Measurements from ENCODE around the gene KLHL5.
"Not testable (repeated sequence)": the region's sequence is repeated elsewhere in the genome, so short reads cannot be mapped to it uniquely, and the experiment has no call there.

KLHL5 gene

DNA sequence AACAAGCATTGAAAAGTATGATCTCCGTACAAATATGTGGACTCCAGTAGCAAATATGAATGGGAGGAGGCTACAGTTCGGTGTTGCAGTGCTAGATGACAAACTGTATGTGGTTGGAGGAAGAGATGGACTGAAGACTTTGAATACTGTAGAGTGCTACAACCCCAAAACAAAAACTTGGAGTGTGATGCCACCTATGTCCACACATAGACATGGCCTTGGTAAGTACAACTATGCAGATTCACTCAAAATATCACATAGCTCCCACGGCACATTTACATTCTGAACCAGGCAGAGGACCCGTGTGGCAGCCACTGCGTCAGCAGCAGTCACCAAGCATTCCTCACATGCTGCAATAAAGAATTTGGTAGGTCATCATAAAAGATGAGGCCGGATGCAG, 41.3 kb downstream of the KLHL5 start:
- no peak for DNase-seq (ENCODE audit: low read depth, low spot score)

GRCh38 chr4:39104255-39104654, 42.2 kb downstream of the KLHL5 start:
- no peak for DNase-seq (ENCODE audit: low read depth, low spot score)

DNA sequence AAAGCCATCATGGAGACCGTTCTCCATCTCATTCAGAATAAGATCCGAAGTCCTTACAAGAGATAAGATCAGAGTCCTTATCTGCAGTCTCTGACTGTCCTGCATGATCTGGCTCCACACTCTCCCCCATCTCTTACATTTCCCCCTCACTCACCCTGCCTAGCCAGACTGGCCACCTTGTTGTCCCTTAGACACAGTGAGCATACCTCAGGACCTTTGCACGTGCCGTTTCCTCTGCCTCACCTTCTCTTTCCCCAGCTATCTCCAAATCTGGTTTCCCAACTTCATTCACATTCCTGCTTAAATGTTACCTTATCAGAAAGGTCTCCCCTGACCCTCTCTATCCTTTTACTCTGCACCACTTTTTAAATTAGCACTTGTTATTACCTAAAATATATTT, 44.0 kb downstream of the KLHL5 start:
- no peak for DNase-seq (ENCODE audit: low read depth, low spot score)

- no peak for DNase-seq (ENCODE audit: low read depth, low spot score)
These were observed 52.4 kb downstream of the KLHL5 start for GRCh38 chr4:39114436-39114835.

DNA sequence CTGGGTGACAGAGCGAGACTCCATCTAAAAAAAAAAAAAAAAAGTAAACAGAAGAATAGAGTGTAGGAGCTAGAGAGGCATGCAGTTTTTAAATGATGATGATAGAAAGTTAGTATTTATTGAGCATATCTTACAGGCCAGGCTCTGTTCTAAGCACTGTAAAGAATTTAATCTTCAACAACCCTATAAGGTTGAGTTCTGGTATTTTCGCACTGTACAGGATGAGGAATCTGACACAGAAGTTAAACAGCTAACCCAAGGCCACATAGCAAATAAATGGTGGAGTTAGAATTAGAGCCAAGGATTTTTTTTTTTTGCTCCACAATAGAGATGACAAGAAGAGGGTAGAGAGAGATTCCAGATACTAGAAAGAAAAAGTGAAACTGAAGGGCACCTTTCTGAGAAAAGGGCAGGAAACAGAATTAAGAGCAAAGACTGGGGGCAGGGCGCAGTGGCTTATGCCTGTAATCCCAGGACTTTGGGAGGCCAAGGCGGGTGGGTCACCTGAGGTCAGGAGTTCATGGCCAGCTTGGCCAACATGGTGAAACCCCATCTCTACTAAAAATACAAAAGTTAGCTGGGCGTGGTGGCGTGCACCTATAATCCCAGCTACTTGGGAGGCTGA, 56.1 kb downstream of the KLHL5 start:
- DNase-seq (ENCODE audit: low read depth, low spot score), result no peak

GRCh38 chr4:39120418-39120817, 58.4 kb downstream of the KLHL5 start:
- no peak for DNase-seq (ENCODE audit: low read depth, low spot score)

DNA sequence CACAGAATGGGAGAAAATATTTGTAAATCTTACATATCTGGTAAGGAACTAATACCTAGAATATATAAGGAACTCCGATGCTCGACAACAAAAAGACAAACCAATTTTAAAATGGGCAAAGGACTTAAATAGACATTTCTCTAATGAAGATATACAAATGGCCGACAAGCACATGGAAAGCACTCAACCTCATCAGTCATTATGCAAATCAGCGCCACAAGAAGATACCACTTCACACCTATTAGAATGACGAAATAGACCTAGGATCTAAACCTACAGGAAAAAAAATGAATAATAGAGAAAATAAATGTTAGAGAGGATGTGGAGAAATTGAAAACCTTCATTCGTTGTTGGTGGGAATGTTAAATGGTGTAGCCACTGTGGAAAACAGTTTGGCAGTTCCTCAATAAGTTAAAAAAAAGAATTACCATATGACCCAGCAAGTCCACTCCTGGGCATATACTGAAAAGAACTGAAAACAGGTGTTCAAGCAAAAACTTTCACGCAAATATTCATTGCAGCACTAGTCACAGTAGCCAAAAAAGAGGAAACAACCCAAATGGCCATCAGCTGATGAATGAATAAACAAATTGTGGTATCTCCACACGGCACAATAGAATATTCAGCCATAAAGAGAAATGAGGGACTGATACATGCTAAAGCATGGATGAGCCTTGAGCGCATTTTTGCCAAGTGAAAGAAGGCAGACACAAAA, 63.0 kb downstream of the KLHL5 start:
- DNase-seq (ENCODE audit: low read depth, low spot score), result no peak

DNA sequence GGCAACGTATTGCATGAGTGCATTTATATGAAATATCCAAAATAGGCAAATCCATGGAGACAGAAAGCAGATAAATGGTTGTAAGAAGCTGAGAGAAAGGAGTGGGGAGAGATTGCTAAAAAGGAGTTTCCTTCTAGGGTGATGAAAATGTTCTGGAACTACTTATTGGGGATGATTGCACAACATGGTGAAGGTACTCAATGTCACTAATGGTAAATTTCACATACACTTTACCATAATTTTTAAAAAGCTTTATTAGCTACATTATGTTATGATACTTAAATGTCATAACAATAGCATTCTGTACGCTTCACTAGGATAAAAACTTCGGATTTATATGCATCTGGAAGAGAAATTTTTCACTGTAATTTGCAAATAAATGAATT, 63.6 kb downstream of the KLHL5 start:
- no peak for DNase-seq (ENCODE audit: low read depth, low spot score)

DNA sequence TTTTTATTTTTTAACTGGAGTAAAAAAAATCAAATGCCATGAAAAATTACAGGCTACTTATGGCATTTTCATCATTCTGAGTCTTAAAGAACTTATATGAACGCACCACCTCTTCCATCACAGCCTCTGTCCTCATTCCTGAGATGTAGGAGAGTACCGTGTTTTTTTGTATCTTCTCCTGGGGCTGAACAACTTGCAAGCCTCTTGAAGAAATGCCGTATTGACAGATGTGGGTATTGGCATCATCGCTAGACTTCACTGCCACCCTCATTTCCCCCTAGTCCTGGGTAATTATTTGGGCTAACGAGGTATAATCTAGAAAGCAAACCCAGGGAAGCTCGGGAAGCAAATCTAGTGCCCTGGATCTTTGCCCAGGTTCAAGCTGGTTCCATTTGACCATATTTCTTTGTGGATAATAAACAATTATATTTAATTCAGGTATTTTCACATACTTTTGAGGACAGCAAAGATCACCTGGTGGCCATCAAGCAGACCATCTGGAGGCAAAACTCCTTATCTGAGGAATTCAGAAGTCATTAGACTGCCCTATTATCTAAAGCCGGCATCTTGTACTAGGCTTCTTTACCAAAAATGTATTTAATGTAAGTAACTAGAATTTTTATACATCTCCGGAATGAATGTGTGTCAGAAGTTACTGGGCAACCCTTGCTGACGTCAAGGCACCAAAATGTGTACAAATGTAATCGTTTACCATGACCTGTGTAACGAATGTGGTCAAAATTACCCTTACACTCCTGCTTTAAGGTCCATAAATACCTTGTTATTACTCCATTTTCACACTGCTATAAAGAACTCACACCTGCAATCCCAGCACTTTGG, 64.4 kb downstream of the KLHL5 start:
- no peak for DNase-seq (ENCODE audit: low read depth, low spot score)

GRCh38 chr4:39133623-39134022, 71.6 kb downstream of the KLHL5 start:
- no peak for DNase-seq (ENCODE audit: low read depth, low spot score)

DNA sequence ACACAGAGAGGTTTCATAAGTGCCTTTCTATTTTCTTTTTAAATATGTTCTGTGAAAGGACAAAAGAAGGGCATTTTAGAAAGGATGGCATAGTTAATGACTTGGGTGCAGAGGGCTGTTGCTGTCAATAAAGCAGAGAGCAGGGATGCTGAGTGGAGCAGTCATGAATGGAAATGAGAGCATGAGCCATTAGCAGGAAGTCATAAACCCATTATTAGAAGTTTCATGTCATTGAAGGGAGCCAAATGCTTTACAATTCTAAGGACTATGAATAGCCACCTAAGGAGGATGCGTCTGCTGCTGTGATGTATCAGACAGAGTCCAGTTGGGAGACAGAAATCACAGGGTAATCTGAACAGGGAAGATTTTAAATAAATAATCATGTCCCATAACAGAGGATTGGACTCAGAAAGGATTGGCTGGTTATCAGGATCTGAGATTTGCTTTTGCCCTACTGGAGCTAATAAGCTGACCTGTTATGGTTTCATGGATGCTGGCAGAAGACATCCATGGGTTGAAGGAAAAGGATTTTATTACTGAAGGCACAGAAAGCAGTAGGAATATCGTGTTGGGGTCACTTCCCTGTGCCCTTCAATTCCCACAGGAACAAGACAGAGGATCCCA, 72.8 kb downstream of the KLHL5 start:
- DNase-seq (ENCODE audit: low read depth, low spot score), result no peak

GRCh38 chr4:39138227-39138626, 76.2 kb downstream of the KLHL5 start:
- not testable (repeated sequence) for DNase-seq (ENCODE audit: low read depth, low spot score)

DNA sequence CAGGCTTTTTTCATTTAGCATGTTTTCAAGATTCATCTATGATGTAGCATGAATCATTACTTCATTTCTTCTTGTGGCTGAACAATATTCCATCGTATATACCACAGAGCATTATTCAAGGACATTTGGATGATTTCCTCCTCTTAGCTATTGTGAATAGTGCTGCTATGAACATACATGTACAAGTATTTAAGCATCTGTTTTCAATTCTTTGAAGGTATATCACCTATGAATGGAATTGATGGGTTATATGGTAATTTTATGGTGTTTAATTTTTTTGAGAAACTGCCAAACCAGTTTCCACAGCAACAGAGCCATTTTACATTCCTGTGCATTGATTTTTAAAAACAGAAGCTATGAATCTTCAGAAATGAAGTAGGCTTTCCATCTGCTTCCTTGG, 84.2 kb downstream of the KLHL5 start:
- no peak for DNase-seq (ENCODE audit: low read depth, low spot score)

GRCh38 chr4:39154009-39154408, 92.0 kb downstream of the KLHL5 start:
- no peak for DNase-seq (ENCODE audit: low read depth, low spot score)

- no peak for DNase-seq (ENCODE audit: low read depth, low spot score)
These were observed 95.5 kb downstream of the KLHL5 start for GRCh38 chr4:39157520-39157919.

- DNase-seq (ENCODE audit: low read depth, low spot score), result no peak
These were observed 104.1 kb downstream of the KLHL5 start for GRCh38 chr4:39166177-39166576.

- DNase-seq (ENCODE audit: low read depth, low spot score), result no peak
These were observed 104.6 kb downstream of the KLHL5 start for GRCh38 chr4:39166669-39167068.

GRCh38 chr4:39169426-39169825, 107.4 kb downstream of the KLHL5 start:
- DNase-seq (ENCODE audit: low read depth, low spot score), result no peak

DNA sequence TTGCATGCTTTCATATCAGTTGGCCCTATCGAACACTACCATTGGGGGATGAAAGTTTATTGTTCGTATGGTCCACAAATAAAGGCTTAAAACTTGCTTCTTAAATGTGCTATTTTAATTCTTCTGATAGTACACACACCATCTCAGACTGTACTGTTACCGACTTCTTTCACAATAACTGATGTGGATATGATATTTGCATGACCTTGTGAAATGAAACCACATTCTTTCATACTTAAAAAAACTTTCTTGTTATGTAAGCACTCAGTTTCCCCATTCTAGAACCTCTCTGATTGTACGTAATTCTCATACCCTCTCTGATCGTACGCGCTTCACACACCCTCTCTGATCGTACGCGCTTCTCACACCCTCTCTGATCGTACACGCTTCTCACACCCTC, 108.3 kb downstream of the KLHL5 start:
- no peak for DNase-seq (ENCODE audit: low read depth, low spot score)
